B cell (primary cell): ENCODE measurements around the gene PRR7.

Source experiments
- EZH2 ChIP-seq: IDR thresholded peaks from 2 replicates; pipeline ENCODE4 v1.6.1; 2012; ENCODE audit warnings: borderline replicate concordance, low read depth, mild to moderate bottlenecking, moderate library complexity, low read length; ENCODE audit not compliant: insufficient read depth, poor library complexity, severe bottlenecking
- TF ChIP-seq, protein P1 (sequence below): fragments of 200-600 bp; IDR thresholded peaks from one replicate; pipeline ENCODE4 v1.8.0; 2022; ENCODE audit warnings: antibody characterized with exemption, mild to moderate bottlenecking

GRCh38 chr5:177431317-177432142, 15.1 kb upstream of the PRR7 start:
- TF ChIP-seq, protein P1, sequence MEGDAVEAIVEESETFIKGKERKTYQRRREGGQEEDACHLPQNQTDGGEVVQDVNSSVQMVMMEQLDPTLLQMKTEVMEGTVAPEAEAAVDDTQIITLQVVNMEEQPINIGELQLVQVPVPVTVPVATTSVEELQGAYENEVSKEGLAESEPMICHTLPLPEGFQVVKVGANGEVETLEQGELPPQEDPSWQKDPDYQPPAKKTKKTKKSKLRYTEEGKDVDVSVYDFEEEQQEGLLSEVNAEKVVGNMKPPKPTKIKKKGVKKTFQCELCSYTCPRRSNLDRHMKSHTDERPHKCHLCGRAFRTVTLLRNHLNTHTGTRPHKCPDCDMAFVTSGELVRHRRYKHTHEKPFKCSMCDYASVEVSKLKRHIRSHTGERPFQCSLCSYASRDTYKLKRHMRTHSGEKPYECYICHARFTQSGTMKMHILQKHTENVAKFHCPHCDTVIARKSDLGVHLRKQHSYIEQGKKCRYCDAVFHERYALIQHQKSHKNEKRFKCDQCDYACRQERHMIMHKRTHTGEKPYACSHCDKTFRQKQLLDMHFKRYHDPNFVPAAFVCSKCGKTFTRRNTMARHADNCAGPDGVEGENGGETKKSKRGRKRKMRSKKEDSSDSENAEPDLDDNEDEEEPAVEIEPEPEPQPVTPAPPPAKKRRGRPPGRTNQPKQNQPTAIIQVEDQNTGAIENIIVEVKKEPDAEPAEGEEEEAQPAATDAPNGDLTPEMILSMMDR, result no peak
- TF ChIP-seq EZH2, result no peak
